Suprapubic skin (tissue), 3 donors: ENCODE measurements around the gene DNAJC5.

Source experiments
- CTCF ChIP-seq, 2 donors: fragments of 200-600 bp in 1 of 2; fragments of 450-650 bp in 1 of 2; sonication (generic) in 1 of 2; IDR thresholded peaks; one replicate each; pipeline ENCODE4 v1.5.1; 2016 to 2019; ENCODE audit warnings: antibody characterized with exemption in 2 of 2, mild to moderate bottlenecking in 1 of 2, moderate library complexity in 1 of 2
- POLR2AphosphoS5 ChIP-seq, 3 donors: sonication (generic); formaldehyde crosslinking; IDR thresholded peaks; one replicate each; pipeline ENCODE4 v1.6.1; 2017; ENCODE audit warnings: antibody characterized with exemption in 3 of 3

GRCh38 chr20:63903796-63904561 lies 9.1 kb downstream of the DNAJC5 start:
- TF ChIP-seq CTCF (IDR thresholded peaks at IDR 0.05) (no peak), POLR2AphosphoS5 (IDR thresholded peaks at IDR 0.05) (no peak)
